ENCODE measurements around the gene RAB27A. TPM values are rescaled to one million over a fixed set of nuclear protein-coding genes. Genes with fewer than 3 reads are reported as not detected.

Gene RAB27A
- total RNA-seq, 4 donors from 2014 or later: 6.2 to 11.9 (median 7.5) TPM

- DNase-seq (ENCODE audit: low spot score in 2 of 2): no peak
- intact Hi-C loops (cut with DNase I; ENCODE audit: low total_unique reads): no loop called here
- no peak overlapping the region for H3K4me3 ChIP-seq (ENCODE audit: low read depth, poor library complexity, severe bottlenecking)
- no peak for TF ChIP-seq POLR2A (IDR thresholded peaks at IDR 0.05)
- TF ChIP-seq CTCF (IDR thresholded peaks at IDR 0.05): no peak
- 94 to 100% methylated on average over 1 of the region's 1 CpG for WGBS, 2 donors
Observed at GRCh38 chr15:55230953-55231352, 58.7 kb downstream of the RAB27A start.

- TF ChIP-seq CTCF (IDR thresholded peaks at IDR 0.05) (no peak), POLR2A (IDR thresholded peaks at IDR 0.05) (no peak)
- H3K4me3 ChIP-seq (ENCODE audit: low read depth, poor library complexity, severe bottlenecking): no peak overlapping the region
- no peak for DNase-seq (ENCODE audit: low spot score in 2 of 2)
- 75 to 76% methylated on average over 3 of the region's 3 CpGs for WGBS, 2 donors
- intact Hi-C loops (cut with DNase I; ENCODE audit: low total_unique reads): no loop called here
Observed at GRCh38 chr15:55230051-55230670, 59.5 kb downstream of the RAB27A start.

- WGBS, 2 donors: 89 to 91% methylated on average over 2 of the region's 2 CpGs
- TF ChIP-seq CTCF (IDR thresholded peaks at IDR 0.05): no peak
- TF ChIP-seq POLR2A (IDR thresholded peaks at IDR 0.05): no peak
- DNase-seq (ENCODE audit: low spot score in 2 of 2): no peak
- intact Hi-C loops (cut with DNase I; ENCODE audit: low total_unique reads): no loop called here
- no peak overlapping the region for H3K4me3 ChIP-seq (ENCODE audit: low read depth, poor library complexity, severe bottlenecking)
Observed at GRCh38 chr15:55226127-55226526, 63.5 kb downstream of the RAB27A start.

DNA sequence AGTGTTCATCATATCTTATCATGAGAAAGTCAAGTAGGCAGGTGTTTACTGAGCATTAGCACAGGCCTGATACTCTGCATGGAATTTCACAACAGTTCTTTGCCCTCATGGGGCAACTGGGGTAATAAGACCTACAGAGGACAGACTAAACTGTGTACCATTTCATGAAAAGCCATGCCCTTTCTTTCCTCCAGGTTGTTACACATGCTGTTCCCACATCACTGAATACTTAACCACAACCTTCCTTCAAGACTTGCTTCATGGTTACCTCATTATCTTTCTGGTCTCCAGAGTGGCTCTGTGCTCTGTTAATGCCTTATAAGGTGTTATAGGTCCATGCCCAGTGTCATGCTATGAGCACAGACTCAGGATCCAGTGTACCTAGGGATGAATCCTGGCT is 64.7 kb downstream of the RAB27A start:
- intact Hi-C loops (cut with DNase I; ENCODE audit: low total_unique reads): no loop called here
- H3K4me3 ChIP-seq (ENCODE audit: low read depth, poor library complexity, severe bottlenecking): no peak overlapping the region
- DNase-seq (ENCODE audit: low spot score in 2 of 2): no peak
- TF ChIP-seq CTCF (IDR thresholded peaks at IDR 0.05) (no peak), POLR2A (IDR thresholded peaks at IDR 0.05) (no peak)

DNA sequence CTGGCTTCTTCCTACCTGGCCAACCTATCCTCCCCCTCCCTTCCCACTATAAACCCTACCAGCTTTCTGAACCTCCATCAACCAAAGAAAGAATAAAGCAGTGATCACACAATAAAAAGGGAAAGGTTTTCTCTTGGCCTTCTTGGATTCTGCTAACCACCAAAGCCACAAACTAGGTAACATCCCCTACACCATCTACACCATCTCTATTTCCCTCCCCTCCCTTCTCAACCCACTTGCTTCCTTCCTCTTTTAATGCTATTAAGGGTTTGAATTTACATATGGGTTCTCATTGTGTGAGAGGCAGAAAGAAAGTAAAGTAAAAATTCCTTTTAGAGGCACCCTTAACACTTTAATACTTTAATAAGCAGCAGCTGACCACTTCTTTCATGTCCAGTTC is 67.0 kb downstream of the RAB27A start:
- intact Hi-C loops (cut with DNase I; ENCODE audit: low total_unique reads): no loop called here
- no peak for DNase-seq (ENCODE audit: low spot score in 2 of 2)
- TF ChIP-seq POLR2A (IDR thresholded peaks at IDR 0.05) (no peak), CTCF (IDR thresholded peaks at IDR 0.05) (no peak)
- H3K4me3 ChIP-seq (ENCODE audit: low read depth, poor library complexity, severe bottlenecking): no peak overlapping the region
